NCI-H1105 (cell line): Measurements from ENCODE around the gene GMCL1.
"Not testable (repeated sequence)": the region's sequence is repeated elsewhere in the genome, so short reads cannot be mapped to it uniquely, and the experiment has no call there.

Experiments used
- DNase-seq: peaks from one replicate; lab custom pipeline; 2025; lab: John Stamatoyannopoulos, UW

The GMCL1 gene

GRCh38 chr2:69807821-69808540, 21.5 kb upstream of the GMCL1 start:
- no peak for DNase-seq

DNA sequence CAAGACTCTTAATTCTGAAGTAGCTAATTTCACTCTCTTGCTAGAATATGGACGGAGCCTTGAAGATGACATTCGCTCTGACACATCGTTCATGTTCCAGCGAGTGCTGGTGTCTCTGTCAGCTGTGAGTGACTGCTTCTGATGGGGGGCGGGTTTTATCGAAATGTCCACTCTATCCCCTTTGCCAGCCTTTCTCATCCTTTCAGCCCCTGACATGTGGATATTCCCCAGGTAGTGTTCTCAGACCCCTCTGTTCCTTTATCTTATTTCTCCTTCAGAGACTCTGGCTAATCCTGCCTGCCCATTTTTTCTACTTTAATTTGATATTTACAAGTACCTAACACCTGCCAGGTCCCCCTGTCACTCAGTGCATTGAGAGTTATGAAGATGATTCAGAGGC, 18.9 kb upstream of the GMCL1 start:
- no peak for DNase-seq

- no peak for DNase-seq
These were observed 18.4 kb upstream of the GMCL1 start for GRCh38 chr2:69811018-69811417.

DNA sequence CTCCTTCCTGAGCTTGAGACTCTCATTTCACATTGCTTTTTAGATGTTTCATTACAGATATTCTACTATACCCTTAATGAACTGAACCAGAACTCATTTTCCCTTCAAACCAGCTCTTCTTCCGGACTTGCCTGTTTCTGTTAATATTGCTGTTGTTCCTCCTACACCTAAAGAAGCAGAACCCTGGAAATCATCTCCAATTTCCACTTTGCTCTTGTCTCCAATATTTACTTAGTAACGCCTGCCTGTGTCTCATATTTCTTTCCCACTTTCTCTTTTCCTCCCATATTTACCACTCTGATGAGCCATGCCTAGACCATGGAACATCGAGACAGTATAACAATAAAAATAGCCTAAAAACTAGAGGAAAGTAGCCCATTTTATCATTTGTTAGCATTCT, 17.9 kb upstream of the GMCL1 start:
- DNase-seq: no peak

GRCh38 chr2:69815717-69816116, 13.7 kb upstream of the GMCL1 start:
- DNase-seq: no peak

GRCh38 chr2:69816923-69817542, 12.4 kb upstream of the GMCL1 start:
- peak; percentile 47 for DNase-seq

DNA sequence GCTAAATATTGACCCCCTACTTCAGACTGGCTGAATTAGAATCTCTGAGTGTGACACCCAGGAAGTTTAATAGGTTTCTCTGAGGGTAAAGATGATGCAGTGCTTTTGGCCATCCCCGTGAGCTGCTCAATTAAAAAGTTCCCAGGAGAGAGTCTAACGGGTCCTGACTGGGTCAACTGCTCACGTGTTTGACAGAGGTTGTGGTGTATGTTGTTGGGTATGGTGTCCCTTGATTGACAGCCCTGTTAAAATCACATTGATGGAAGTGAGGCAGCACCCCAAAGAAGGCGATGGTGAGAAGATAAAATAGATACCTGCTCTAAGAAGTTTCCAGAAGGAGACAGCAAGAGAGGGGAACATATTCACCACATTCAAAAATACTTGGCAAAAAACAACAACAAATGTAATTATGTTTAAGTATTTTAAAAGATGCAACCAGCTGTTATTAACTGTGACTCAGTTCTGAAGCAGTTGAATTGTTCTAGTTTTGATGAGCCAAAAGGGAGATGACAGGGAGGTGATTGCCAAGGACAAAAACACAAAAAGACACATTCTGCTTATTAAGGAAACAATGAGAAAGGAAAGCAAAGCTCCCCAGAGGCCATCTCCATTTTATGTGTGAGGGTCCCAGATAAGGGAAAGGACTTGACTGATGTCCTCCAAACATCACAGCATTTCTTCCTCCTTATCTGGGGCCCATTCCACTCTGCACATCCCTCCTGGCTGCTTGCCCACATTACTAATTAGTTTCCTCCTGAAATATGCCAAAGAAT, 11.5 kb upstream of the GMCL1 start:
- no peak for DNase-seq

DNA sequence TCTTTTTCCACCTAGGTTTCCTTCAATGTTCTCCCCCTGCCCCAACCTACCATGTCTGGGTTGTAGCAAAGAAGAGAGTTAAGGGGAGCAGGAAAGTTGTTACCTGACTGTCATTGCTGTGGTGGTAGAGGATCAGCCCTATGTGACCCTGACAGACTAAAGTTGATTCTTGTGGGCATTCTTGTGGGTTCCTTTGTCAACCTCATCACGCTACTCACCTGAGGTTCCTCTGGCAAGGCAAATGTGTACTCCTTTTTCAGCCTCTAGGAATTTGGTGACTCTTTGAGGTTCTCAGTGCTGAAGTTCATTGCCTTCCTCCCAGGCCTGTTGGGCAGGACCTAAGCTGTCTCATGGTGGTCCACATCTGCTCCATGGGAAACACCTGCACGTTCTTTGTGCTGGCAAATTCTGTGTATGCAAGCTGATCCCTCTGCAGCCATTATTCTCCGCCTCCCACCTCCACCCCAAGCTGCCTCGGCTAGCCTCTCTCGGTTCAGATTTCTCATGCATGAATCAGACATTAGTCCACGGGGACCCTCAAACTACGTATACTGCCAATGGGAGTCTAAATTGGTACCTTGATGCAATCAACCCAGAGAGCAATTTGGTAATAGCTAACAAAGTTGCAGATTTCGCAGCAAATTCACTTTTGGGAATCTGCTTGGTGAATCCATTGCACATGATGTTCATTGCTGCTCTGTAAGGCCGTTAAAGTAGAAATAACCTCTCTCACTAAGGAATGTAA, 1.5 kb upstream of the GMCL1 start:
- DNase-seq: no peak

GRCh38 chr2:69828938-69829255, 563 bp upstream of the GMCL1 start:
- no peak for DNase-seq

DNA sequence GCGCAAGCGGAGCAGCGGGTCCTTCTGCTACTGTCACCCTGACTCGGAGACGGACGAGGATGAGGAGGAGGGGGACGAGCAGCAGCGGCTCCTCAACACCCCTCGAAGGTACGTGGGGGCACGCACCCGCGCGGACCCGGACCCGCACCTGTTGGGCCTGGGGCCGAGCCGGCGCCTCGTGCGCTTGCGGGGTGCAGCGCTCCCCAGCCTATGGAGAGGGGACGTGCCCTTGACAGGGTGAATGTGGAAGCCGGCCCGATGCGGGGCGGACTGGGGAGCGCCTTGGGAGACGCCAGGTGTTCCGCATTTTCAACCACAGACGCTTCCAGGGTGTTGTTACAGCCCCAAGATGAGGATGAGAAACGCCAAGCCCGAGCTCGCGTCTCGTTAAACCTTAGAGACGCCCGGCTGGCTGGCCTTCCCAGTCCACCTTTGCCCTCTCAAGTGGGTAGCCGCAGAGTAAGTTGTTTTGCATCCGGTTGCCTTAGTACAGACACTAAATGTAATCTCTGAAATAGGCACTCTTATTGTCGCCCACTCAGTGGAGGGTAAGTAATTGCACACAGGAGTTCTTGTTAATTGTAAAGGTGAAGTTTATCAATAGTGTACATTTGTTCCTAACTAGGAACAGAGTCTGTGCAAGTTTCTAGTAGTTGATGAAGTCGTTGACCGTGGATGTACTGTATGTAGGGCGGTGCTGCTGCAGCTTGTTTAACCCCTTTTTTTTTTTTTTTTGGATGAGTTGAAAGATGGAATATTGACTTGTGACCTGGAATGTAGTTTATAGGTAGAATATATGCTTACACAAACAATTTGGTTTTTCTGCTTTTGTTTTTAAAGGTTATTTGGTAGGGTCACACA, 815 bp downstream of the GMCL1 start:
- DNase-seq: no peak

DNA sequence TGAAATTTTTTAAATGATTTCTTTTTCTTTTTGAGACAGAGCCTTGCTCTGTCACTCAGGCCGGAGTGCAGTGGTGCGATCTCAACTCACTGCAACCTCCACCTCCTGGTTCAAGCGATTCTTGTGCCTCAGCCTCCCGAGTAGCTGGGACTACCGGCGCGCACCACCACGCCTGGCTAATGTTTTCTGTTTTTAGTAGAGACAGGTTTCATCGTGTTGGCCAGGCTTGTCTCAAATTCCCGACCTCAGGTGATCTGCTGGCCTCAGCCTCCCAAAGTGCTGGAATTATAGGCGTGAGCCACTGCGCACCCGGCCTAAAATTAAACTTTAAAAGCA, 1.4 kb downstream of the GMCL1 start:
- not testable (repeated sequence) for DNase-seq

DNA sequence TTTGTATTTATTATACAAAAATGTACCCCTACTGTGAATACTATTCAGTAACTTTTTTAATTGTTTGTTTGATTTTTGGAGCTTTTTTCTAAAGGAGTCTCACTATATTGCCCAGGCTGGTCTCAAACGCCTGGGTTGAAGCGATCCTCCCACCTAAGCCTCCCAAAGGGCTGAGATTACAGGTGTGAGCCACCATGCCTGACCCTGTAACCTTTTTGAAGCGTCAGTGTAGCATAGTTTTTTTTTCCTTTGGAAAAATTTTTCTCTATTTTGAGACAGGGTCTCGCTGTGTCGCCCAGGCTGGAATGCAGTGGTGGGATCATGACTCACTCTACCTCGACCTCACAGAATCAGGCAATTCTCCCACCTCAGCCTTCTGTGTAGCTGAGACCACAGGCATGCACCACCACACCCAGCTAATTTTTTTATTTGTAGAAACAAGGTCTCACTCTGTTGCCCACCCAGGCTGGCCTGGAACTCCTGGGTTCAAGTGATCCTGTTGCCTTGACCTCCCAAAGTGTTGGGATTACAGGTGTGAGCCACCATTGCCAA, 2.0 kb downstream of the GMCL1 start:
- no peak for DNase-seq

DNA sequence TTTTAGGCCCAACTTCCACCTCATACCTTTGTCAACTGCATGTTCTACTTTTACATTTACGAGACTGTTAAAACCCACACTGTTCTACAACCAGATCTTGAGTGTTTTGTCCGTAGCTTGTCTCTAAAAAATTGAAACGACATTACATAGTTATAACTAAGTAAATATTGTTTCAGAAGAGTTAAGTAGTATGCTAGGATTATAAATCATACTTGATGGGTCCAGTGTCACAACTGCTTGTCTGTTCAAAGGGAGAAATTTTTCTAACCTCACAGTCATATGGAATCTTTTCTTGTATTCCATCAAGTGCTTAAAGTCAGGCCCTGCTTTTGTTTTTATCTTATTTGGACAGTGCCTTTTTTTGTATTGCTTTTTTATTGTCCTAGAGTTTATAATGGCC, 4.3 kb downstream of the GMCL1 start:
- no peak for DNase-seq

DNA sequence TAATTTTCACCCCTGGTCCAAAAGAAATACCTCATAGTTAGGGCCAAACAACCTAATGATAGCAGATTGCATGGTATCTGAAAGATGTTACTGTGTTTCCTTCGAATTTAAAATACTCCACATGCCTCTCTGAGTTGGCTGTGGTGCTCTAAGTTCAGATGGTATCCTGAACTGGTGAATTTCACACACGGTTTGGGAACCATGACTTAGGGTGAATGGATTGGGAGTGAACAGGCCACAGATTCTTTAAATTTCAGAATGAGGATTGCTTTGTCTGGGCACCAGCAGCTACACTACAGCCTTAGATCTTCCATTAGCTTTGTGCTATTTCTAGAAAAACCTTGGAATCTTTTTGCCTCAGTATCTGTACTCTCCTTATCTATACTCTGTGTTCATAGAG, 6.2 kb downstream of the GMCL1 start:
- no peak for DNase-seq

DNA sequence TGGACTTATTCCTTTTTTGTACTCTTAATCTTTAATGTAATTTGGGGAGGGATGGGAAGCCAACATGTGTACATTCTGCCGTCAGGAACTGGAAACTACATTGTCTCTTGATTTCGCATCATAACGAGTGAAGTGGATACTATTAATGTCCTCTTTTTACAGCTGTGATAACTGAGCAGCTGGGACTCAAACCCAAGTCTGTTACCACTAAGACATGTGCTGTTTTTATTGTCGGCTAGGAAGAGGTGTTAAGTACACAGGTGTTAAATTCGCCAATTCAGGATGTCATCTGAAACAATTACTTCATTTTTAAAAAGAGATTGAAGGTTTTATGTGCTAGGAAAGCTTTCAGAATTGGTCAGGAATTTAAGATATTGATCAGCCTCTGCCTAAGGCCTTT, 6.9 kb downstream of the GMCL1 start:
- no peak for DNase-seq

GRCh38 chr2:69837533-69837932, 8.1 kb downstream of the GMCL1 start:
- no peak for DNase-seq

GRCh38 chr2:69843993-69844392, 14.5 kb downstream of the GMCL1 start:
- DNase-seq: no peak

GRCh38 chr2:69844560-69844959, 15.1 kb downstream of the GMCL1 start:
- DNase-seq: no peak

DNA sequence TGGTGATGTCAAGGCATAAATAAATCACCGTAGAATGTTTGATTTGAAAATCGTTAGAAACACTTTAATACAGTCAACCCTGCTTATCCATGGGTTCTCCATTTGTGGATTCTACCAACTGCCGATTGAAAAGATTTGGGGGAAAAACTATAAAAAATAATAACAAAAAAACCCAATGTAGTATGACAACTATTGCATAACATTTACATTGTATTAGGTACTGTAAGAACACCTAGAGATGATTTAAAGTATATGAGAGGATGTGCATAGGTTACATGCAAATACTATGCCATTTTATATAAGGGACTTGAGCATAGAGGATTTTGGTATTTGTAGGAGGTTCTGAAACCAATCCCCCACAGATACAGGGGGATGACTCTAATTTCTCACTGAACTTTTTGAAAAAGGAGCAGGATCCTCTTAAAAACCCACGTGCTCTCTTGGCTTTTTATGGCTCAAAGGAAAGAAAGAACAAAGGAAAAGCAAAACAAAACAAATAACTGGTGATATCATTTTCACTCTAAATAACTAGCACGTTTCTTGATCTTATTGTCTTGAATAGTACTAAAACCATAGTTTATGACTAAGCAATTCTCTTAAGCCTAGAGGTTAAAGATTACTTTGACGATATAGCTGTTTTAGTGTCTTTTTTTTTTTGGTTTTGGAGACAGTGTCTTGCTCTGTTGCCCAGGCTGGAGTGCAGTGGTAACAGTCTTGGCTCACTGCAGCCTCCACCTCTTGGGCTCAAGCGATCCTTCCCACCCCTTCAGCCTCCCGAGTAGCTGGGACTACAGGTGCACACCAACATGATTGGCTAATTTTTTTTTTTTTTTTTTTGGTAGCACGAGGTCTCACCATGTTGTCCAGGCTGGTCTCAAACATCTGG, 17.0 kb downstream of the GMCL1 start:
- no peak for DNase-seq

DNA sequence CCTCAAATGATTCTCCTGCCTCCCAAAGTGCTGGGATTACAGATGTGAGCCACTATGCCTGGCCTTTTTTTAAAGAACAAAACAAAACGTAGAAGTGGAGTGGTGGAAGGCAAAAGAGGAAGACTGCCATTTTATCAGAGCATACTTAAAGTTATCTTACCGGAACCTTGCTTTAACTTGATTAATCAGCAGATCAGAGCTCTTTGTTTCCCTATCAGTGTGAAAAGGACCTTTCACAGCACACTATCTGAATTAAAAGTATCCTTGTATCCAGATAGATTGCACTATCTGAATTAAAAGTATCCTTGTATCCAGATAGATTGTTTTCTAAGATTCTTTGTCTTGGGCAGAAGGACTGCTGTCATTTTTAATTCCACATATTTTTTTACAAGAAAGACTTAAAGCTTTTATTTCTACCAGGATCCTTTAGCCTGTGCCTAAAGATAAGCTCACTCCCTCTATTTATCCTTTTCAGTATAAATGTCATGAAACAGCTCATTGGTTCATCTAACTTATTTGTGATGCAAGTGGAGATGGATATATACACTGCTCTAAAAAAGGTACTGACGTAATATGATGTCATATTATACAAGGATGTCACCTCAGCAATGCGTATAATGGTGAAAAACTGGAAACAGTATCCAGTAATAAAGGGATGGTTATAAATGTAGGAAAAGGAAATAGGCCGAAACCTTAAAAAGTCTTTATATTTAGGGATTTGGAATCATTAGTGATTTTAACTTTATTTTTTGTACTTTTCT, 17.8 kb downstream of the GMCL1 start:
- DNase-seq: no peak
